Ascending aorta (tissue), 2 donors: Measurements from ENCODE around the gene DGKD. TPM values are rescaled to one million over a fixed set of nuclear protein-coding genes. Genes with fewer than 3 reads are reported as not detected.

Experiments
- DNase-seq, 2 donors: peaks; one replicate each; pipeline ENCODE4 v3.0.0-alpha.2; 2019; ENCODE audit warnings: low spot score in 2 of 2
- H3K27ac ChIP-seq, 2 donors: fragments of 200-600 bp; sonication (generic); one replicate each; pipeline ENCODE4 v1.5.1; 2016 to 2017; ENCODE audit warnings: mild to moderate bottlenecking in 1 of 2
- H3K27me3 ChIP-seq: fragments of 200-600 bp; sonication (generic); one replicate; pipeline ENCODE4 v1.5.1; 2017
- H3K36me3 ChIP-seq, 2 donors: fragments of 200-600 bp; sonication (generic); one replicate each; pipeline ENCODE4 v1.5.1; 2016
- H3K4me1 ChIP-seq, 2 donors: fragments of 200-600 bp; sonication (generic); one replicate each; pipeline ENCODE4 v1.5.1; 2016 to 2017; ENCODE audit warnings: mild to moderate bottlenecking in 1 of 2
- H3K4me3 ChIP-seq, 2 donors: fragments of 200-600 bp; sonication (generic); one replicate each; pipeline ENCODE4 v1.5.1; 2016 to 2017; ENCODE audit warnings: mild to moderate bottlenecking in 1 of 2
- H3K9me3 ChIP-seq, 2 donors: fragments of 200-600 bp; sonication (generic); one replicate each; pipeline ENCODE4 v1.5.1; 2016
- CTCF ChIP-seq, 3 experiments: fragments of 200-600 bp in 2 of 3; fragments of 450-650 bp in 1 of 3; sonication (generic) in 2 of 3; IDR thresholded peaks; one replicate each; pipeline ENCODE4 v1.5.1; 2016 to 2019; ENCODE audit warnings: antibody characterized with exemption in 3 of 3, mild to moderate bottlenecking in 1 of 3, moderate library complexity in 1 of 3
- intact Hi-C: fragments of 100-400 bp; cut with DNase I; formaldehyde crosslinking; loops from one replicate; pipeline ENCODE4 v1.15.1; 2023
- total RNA-seq: library from RNA; depleted of rRNA; stranded (reverse); fragments of >200 nt; gene quantifications from one replicate; pipeline ENCODE4 v1.1.0, GENCODE V29; 2016

DGKD gene
- total RNA-seq, 1 donor from 2014 or later = 28.3 TPM

GRCh38 chr2:233354500-233354924 is 218 bp downstream of the DGKD start:
- peak overlapping the region; percentile 77 to 78 for H3K4me3 ChIP-seq
- no peaks in the 10 kb centered on the region for H3K27me3 ChIP-seq
- no peak for TF ChIP-seq CTCF (IDR thresholded peaks at IDR 0.05)
- no peak overlapping the region for H3K27ac ChIP-seq
- no peak for DNase-seq
- intact Hi-C loops = loop anchor here (1.0 to 5.0 kb wide), 4 partner anchors 33 to 213 kb away; partner anchors contain the start of gene USP40
- H3K9me3 ChIP-seq = no peaks in the 10 kb centered on the region
- peaks cover 0 to 10% of the 10 kb centered on the region in 2 donors for H3K4me1 ChIP-seq
- H3K36me3 ChIP-seq = no peaks in the 10 kb centered on the region

GRCh38 chr2:233354971-233355574 is 779 bp downstream of the DGKD start:
- Histone ChIP-seq H3K9me3 (no peaks in the 10 kb centered on the region), H3K27me3 (no peaks in the 10 kb centered on the region), H3K4me3 (peak overlapping the region; percentile 77 to 78), H3K36me3 (no peaks in the 10 kb centered on the region), H3K27ac (no peak overlapping the region), H3K4me1 (peaks cover 0 to 10% of the 10 kb centered on the region in 2 donors)
- DNase-seq = peak in 1 of 2 donors; percentile 69
- intact Hi-C loops = loop anchor here (1.0 to 5.0 kb wide), 4 partner anchors 32 to 212 kb away; partner anchors contain the start of gene USP40
- TF ChIP-seq CTCF (IDR thresholded peaks at IDR 0.05) = no peak

GRCh38 chr2:233355916-233356315 is 1.6 kb downstream of the DGKD start:
- intact Hi-C loops = loop anchor here (2.0 kb wide), 1 partner anchor 63 kb away; no protein-coding TSS in a partner anchor
- H3K4me3 ChIP-seq = peak overlapping the region in 1 of 2 donors; percentile 77
- no peaks in the 10 kb centered on the region for H3K27me3 ChIP-seq
- H3K36me3 ChIP-seq = no peaks in the 10 kb centered on the region
- TF ChIP-seq CTCF (IDR thresholded peaks at IDR 0.05) = no peak
- peak in 1 of 2 donors; percentile 57 for DNase-seq
- peaks cover 0 to 12% of the 10 kb centered on the region in 2 donors for H3K4me1 ChIP-seq
- H3K27ac ChIP-seq = no peak overlapping the region
- H3K9me3 ChIP-seq = no peaks in the 10 kb centered on the region

- H3K27me3 ChIP-seq = no peaks in the 10 kb centered on the region
- intact Hi-C loops = no loop called here
- no peak overlapping the region for H3K4me3 ChIP-seq
- peak in 1 of 2 donors; percentile 54 for DNase-seq
- H3K4me1 ChIP-seq = peaks cover 0 to 12% of the 10 kb centered on the region in 2 donors
- no peaks in the 10 kb centered on the region for H3K9me3 ChIP-seq
- no peak overlapping the region for H3K27ac ChIP-seq
- no peak for TF ChIP-seq CTCF (IDR thresholded peaks at IDR 0.05)
- H3K36me3 ChIP-seq = no peaks in the 10 kb centered on the region
These were observed 2.4 kb downstream of the DGKD start for GRCh38 chr2:233356546-233357308.

GRCh38 chr2:233358335-233358734 is 4.0 kb downstream of the DGKD start:
- TF ChIP-seq CTCF (IDR thresholded peaks at IDR 0.05) = no peak
- Histone ChIP-seq H3K4me3 (no peak overlapping the region), H3K4me1 (peaks cover 0 to 12% of the 10 kb centered on the region in 2 donors), H3K36me3 (no peaks in the 10 kb centered on the region), H3K9me3 (peaks cover 0 to under 1% of the 10 kb centered on the region in 2 donors), H3K27ac (no peak overlapping the region), H3K27me3 (no peaks in the 10 kb centered on the region)
- no peak for DNase-seq
- intact Hi-C loops = no loop called here
